Ectodermal cell (in vitro differentiated cells): ENCODE data around the gene NDUFS2.

Experiments
- H3K27ac ChIP-seq: 2 replicates; pipeline ENCODE4 v1.7.0; 2013; ENCODE audit warnings: mild to moderate bottlenecking, low read depth, low read length; ENCODE audit not compliant: insufficient read depth, poor library complexity, severe bottlenecking
- H3K27me3 ChIP-seq: 2 replicates; pipeline ENCODE4 v1.7.0; 2013; ENCODE audit warnings: mild to moderate bottlenecking, low read length; ENCODE audit not compliant: insufficient read depth, control insufficient read depth, poor library complexity, severe bottlenecking
- H3K36me3 ChIP-seq: one replicate; pipeline ENCODE4 v1.7.0; 2013; ENCODE audit warnings: low read length; ENCODE audit not compliant: control insufficient read depth, insufficient read depth
- H3K4me1 ChIP-seq: one replicate; pipeline ENCODE4 v1.7.0; 2013; ENCODE audit warnings: low read length; ENCODE audit not compliant: control insufficient read depth, insufficient read depth
- H3K4me3 ChIP-seq: 2 replicates; pipeline ENCODE4 v1.7.0; 2013; ENCODE audit warnings: low read depth, low read length, control low read depth; ENCODE audit not compliant: insufficient read depth
- H3K9me3 ChIP-seq: 2 replicates; pipeline ENCODE4 v1.7.0; 2013; ENCODE audit warnings: mild to moderate bottlenecking, low read length, moderate library complexity; ENCODE audit not compliant: control insufficient read depth
- WGBS, 2 experiments: methylation state at CpG; one replicate each; pipeline ENCODE4 v1.1.7; 2013; ENCODE audit warnings: missing lambda C conversion rate in 2 of 2; 5-methylcytosine and 5-hydroxymethylcytosine counted together

NDUFS2 gene

DNA sequence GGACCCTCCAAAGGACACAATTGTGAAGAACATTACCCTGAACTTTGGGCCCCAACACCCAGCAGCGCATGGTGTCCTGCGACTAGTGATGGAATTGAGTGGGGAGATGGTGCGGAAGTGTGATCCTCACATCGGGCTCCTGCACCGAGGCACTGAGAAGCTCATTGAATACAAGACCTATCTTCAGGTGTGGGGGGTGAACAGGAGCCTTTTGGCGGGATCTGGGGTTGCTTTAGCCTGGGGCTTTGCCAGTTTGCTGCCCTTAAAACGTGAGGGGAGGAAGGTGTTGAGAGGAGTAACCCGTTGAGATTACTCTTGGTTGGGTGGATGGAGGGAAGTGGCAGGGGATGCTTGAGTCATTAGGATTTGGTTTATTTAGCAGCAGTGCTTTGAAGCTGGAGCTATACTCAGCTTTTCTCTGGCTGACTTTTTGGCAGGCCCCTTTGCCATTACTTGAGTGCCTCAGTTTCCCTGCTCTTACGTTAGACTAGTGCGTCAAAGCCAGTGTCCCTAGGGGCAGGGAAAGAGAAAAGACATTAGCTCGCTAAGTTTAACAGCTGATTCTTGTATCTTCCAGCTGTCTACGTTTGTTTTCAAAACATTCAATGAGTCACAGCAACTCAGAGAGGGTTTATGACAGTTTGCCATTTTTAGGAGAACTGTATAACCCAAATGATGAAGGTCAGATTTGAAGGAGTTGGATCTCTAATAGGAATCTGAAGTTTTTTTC lies 4.4 kb downstream of the NDUFS2 start:
- H3K9me3 ChIP-seq = no peaks in the 10 kb centered on the region
- H3K27ac ChIP-seq = no peak overlapping the region
- H3K4me1 ChIP-seq = peaks cover under 1% of the 10 kb centered on the region
- H3K27me3 ChIP-seq = no peaks in the 10 kb centered on the region
- 95% methylated on average over 12 of the region's 12 CpGs for WGBS, 2 experiments
- peaks cover 37% of the 10 kb centered on the region for H3K36me3 ChIP-seq
- no peak overlapping the region for H3K4me3 ChIP-seq

DNA sequence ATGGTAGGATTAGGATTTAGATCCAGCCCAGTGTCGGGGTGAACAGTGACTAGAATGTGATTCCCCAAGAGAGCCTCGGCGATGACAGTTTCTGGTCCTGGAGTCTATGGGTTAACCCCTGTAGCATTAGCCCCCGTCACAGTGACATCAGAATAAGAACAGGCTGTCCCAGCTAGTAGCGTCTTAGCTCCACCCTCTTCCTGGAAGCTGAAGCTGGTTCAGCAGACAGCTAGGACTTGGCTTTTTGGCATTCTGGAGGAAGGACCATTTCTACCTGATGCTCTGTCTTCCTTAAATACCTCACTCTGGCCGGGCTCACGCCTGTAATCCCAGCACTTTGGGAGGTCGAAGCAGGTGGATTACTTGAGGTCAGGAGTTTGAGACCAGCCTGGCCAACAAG lies 5.0 kb downstream of the NDUFS2 start:
- WGBS, 2 experiments = 89 to 90% methylated on average over 8 of the region's 8 CpGs
- Histone ChIP-seq H3K36me3 (peaks cover 43% of the 10 kb centered on the region), H3K27ac (no peak overlapping the region)

DNA sequence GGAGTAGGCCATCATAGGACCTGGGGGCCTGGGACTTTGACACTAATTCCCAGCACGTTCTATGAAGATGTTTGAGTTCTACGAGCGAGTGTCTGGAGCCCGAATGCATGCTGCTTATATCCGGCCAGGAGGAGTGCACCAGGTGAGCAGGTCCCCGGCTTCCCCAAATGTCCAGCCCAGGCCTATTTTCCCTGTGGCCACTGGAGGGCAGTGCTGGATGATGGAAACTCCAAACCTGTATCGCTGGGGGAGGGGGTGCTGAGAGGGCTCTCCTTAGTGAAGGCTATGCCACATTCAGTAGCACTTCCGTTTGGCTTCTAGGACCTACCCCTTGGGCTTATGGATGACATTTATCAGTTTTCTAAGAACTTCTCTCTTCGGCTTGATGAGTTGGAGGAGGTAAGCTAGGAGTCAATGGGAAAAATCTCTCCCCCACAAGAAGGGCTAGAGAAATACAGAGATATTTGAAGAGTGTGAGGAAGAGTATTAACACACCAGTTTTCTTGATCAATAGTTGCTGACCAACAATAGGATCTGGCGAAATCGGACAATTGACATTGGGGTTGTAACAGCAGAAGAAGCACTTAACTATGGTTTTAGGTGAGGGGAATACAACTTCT lies 7.7 kb downstream of the NDUFS2 start:
- 53 to 61% methylated on average over 10 to 11 of the region's 11 CpGs for WGBS, 2 experiments
- Histone ChIP-seq H3K36me3 (peaks cover 61% of the 10 kb centered on the region), H3K9me3 (no peaks in the 10 kb centered on the region), H3K4me1 (no peaks in the 10 kb centered on the region), H3K27ac (no peak overlapping the region), H3K27me3 (no peaks in the 10 kb centered on the region), H3K4me3 (no peak overlapping the region)

More for the DNA sequence above, 5.0 kb downstream of the NDUFS2 start:
- no peaks in the 10 kb centered on the region for H3K4me1 ChIP-seq
- no peak overlapping the region for H3K4me3 ChIP-seq
- H3K27me3 ChIP-seq = no peaks in the 10 kb centered on the region
- H3K9me3 ChIP-seq = no peaks in the 10 kb centered on the region

- H3K27ac ChIP-seq = no peak overlapping the region
- H3K4me3 ChIP-seq = no peak overlapping the region
- no peaks in the 10 kb centered on the region for H3K4me1 ChIP-seq
- 94 to 96% methylated on average over 9 of the region's 9 CpGs for WGBS, 2 experiments
- no peaks in the 10 kb centered on the region for H3K27me3 ChIP-seq
- no peaks in the 10 kb centered on the region for H3K9me3 ChIP-seq
- H3K36me3 ChIP-seq = peaks cover 41% of the 10 kb centered on the region
These were observed 12.2 kb downstream of the NDUFS2 start for GRCh38 chr1:161214369-161214768.

DNA sequence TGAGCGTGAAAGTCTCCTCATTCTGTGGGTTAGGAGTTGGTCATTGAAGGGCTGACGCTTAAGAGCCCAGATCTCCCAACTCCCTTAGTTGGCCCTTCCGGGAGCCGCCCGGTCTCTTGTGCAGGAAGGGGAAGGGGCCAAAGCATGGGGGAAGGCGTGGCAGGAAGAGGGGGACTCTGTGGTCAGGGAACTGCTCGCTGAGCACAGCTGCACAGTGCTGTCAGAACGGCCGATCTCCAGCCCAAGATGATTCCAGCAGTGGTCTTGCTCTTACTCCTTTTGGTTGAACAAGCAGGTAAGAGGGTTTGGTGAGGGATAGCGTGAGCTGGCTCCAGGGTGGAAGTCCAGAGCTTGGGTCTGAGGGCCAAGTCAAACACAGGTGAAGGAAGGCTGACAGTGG lies 12.9 kb downstream of the NDUFS2 start, which contains the start of gene FCER1G:
Gene FCER1G (plus strand): TSS at position 220 of the 400 bp plus-strand sequence. CDS start 27 bp downstream, at position 247.
- H3K4me1 ChIP-seq = no peaks in the 10 kb centered on the region
- no peaks in the 10 kb centered on the region for H3K27me3 ChIP-seq
- H3K36me3 ChIP-seq = peaks cover 40% of the 10 kb centered on the region
- no peak within 1 kb of the TSS for H3K27ac ChIP-seq
- no peak within 1 kb of the TSS for H3K4me3 ChIP-seq
- no peaks in the 10 kb centered on the region for H3K9me3 ChIP-seq
- 95 to 96% methylated on average over 10 of the region's 10 CpGs for WGBS, 2 experiments

DNA sequence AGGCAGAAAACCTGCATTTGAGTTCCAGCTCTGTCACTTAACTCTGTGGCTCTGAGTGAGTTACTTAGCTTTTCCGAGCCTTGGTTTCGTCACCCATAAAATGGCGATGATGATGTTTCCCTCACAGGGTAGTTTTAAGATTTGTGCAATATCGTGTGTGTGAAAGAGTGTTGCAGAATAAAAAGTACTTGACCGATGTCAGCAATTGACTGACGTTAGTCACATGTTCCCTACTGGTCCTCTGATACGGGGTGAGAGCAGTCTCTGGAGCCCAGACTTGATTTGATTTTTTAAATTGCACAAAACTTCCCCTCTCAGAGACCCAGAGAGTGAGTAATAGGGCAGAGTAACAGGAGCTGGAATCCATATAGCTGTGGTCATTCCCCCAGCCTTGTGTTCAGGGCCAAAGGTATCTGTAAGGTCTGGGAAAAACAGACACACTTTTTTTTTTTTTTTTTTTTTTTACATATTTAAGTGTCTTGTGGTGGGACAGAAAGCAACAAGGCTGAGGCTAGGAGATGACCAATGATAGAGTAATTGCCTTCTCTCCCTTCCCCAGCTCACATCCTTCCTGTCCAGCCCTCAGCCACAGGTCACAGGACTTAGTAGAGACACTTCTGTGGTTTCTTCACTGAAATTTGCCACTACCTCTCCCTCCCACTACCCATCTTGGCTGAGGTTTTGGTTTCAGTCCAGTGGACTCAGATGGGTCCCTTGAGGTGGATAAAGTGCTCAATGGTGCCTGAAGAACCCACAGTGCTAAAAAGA lies 15.0 kb downstream of the NDUFS2 start:
- Histone ChIP-seq H3K36me3 (peaks cover 22% of the 10 kb centered on the region), H3K4me3 (no peak overlapping the region), H3K27ac (no peak overlapping the region), H3K4me1 (no peaks in the 10 kb centered on the region), H3K27me3 (no peaks in the 10 kb centered on the region), H3K9me3 (no peaks in the 10 kb centered on the region)
- WGBS, 2 experiments = 88 to 90% methylated on average over 7 of the region's 7 CpGs

- H3K27me3 ChIP-seq = no peaks in the 10 kb centered on the region
- WGBS, 2 experiments = 86 to 88% methylated on average over 6 of the region's 6 CpGs
- no peak overlapping the region for H3K27ac ChIP-seq
- H3K36me3 ChIP-seq = peaks cover 16% of the 10 kb centered on the region
- H3K9me3 ChIP-seq = no peaks in the 10 kb centered on the region
- no peak overlapping the region for H3K4me3 ChIP-seq
- H3K4me1 ChIP-seq = no peaks in the 10 kb centered on the region
These were observed 15.7 kb downstream of the NDUFS2 start for GRCh38 chr1:161217831-161218230.

- Histone ChIP-seq H3K4me1 (no peaks in the 10 kb centered on the region), H3K27ac (no peak overlapping the region), H3K9me3 (no peaks in the 10 kb centered on the region), H3K27me3 (no peaks in the 10 kb centered on the region), H3K36me3 (peaks cover 10% of the 10 kb centered on the region), H3K4me3 (no peak overlapping the region)
- 88 to 90% methylated on average over 8 of the region's 8 CpGs for WGBS, 2 experiments
These were observed 16.3 kb downstream of the NDUFS2 start for GRCh38 chr1:161218301-161219077.

- H3K4me3 ChIP-seq = no peak overlapping the region
These were observed 17.1 kb downstream of the NDUFS2 start for GRCh38 chr1:161219078-161219892.

More at GRCh38 chr1:161219078-161219892, 17.1 kb downstream of the NDUFS2 start:
- 93 to 95% methylated on average over 5 of the region's 5 CpGs for WGBS, 2 experiments
- H3K27ac ChIP-seq = no peak overlapping the region
- no peaks in the 10 kb centered on the region for H3K9me3 ChIP-seq
- H3K36me3 ChIP-seq = peaks cover 3% of the 10 kb centered on the region
- H3K27me3 ChIP-seq = no peaks in the 10 kb centered on the region
- H3K4me1 ChIP-seq = no peaks in the 10 kb centered on the region
